Neuronal stem cell (in vitro differentiated cells): Measurements from ENCODE around the gene IL1B. TPM values are rescaled to one million over a fixed set of nuclear protein-coding genes. Genes with fewer than 3 reads are reported as not detected.
A peak's percentile ranks its signal among the peaks of the same experiment; 100 is the strongest.

ENCODE experiments used
- DNase-seq: peaks from one replicate; pipeline ENCODE4 v3.0.0-alpha.2; 2013; ENCODE audit warnings: low spot score
- H2AFZ ChIP-seq: one replicate; pipeline ENCODE4 v1.6.1; 2013; ENCODE audit warnings: mild to moderate bottlenecking, low read length, inconsistent platforms
- H2AK5ac ChIP-seq: 2 replicates; pipeline ENCODE4 v1.6.1; 2013; ENCODE audit warnings: low read depth, mild to moderate bottlenecking, inconsistent platforms, low read length, moderate library complexity, mixed read lengths
- H2BK120ac ChIP-seq: 2 replicates; pipeline ENCODE4 v1.6.1; 2013; ENCODE audit warnings: low read depth, mild to moderate bottlenecking, inconsistent platforms, low read length, moderate library complexity, mixed read lengths
- H2BK12ac ChIP-seq: one replicate; pipeline ENCODE4 v1.6.1; 2013; ENCODE audit warnings: low read length, inconsistent platforms
- H2BK15ac ChIP-seq: 2 replicates; pipeline ENCODE4 v1.6.1; 2013; ENCODE audit warnings: mild to moderate bottlenecking, low read length, inconsistent platforms, mixed read lengths
- H2BK5ac ChIP-seq: one replicate; pipeline ENCODE4 v1.6.1; 2013; ENCODE audit warnings: inconsistent platforms, mild to moderate bottlenecking, low read length, moderate library complexity
- H3K14ac ChIP-seq: one replicate; pipeline ENCODE4 v1.6.1; 2013; ENCODE audit warnings: low read length, inconsistent platforms
- H3K18ac ChIP-seq: 2 replicates; pipeline ENCODE4 v1.6.1; 2013; ENCODE audit warnings: low read length, inconsistent platforms
- H3K23ac ChIP-seq: 2 replicates; pipeline ENCODE4 v1.6.1; 2013; ENCODE audit warnings: low read depth, mild to moderate bottlenecking, mixed read lengths, low read length, inconsistent platforms; ENCODE audit not compliant: poor library complexity
- H3K27ac ChIP-seq: replicated peaks from 3 replicates; pipeline ENCODE4 v1.5.1; 2013; ENCODE audit warnings: low read length, inconsistent platforms
- H3K27me3 ChIP-seq, 3 experiments: 2 replicates each; pipeline ENCODE4 v1.6.1; 2013; ENCODE audit warnings: low read length in 3 of 3, mild to moderate bottlenecking in 2 of 3, inconsistent platforms in 1 of 3, low read depth in 1 of 3, mixed read lengths in 1 of 3, moderate library complexity in 1 of 3; ENCODE audit not compliant: control insufficient read depth in 3 of 3, insufficient read depth in 3 of 3
- H3K36me3 ChIP-seq, 2 donors: replicated peaks in 1 of 2; 2 replicates each; pipeline ENCODE4 v1.6.1; 2013; ENCODE audit warnings: low read length in 2 of 2; ENCODE audit not compliant: control insufficient read depth in 2 of 2, insufficient read depth in 2 of 2
- H3K4ac ChIP-seq: 2 replicates; pipeline ENCODE4 v1.6.1; 2013; ENCODE audit warnings: inconsistent platforms, mild to moderate bottlenecking, low read length, moderate library complexity
- H3K4me1 ChIP-seq, 2 donors: 1 replicate in 1 of 2; 2 replicates in 1 of 2; pipeline ENCODE4 v1.6.1; 2013; ENCODE audit warnings: low read length in 2 of 2, low read depth in 1 of 2; ENCODE audit not compliant: control insufficient read depth in 2 of 2, insufficient read depth in 1 of 2
- H3K4me2 ChIP-seq: one replicate; pipeline ENCODE4 v1.6.1; 2013; ENCODE audit warnings: mild to moderate bottlenecking, low read length, inconsistent platforms; ENCODE audit not compliant: insufficient read depth, poor library complexity, severe bottlenecking
- H3K4me3 ChIP-seq, 2 donors: 2 replicates each; pipeline ENCODE4 v1.5.1; 2013; ENCODE audit warnings: low read length in 2 of 2, mild to moderate bottlenecking in 2 of 2, inconsistent platforms in 1 of 2, moderate library complexity in 1 of 2
- H3K79me1 ChIP-seq: one replicate; pipeline ENCODE4 v1.6.1; 2013; ENCODE audit warnings: low read depth, mild to moderate bottlenecking, inconsistent platforms, low read length, moderate library complexity
- H3K9ac ChIP-seq: one replicate; pipeline ENCODE4 v1.6.1; 2013; ENCODE audit warnings: mild to moderate bottlenecking, low read depth, low read length, inconsistent platforms; ENCODE audit not compliant: poor library complexity
- H3K9me3 ChIP-seq, 2 donors: replicated peaks in 1 of 2; 2 replicates each; pipeline versions ENCODE3 to v1.6.1; 2013; ENCODE audit warnings: low read length in 2 of 2, mild to moderate bottlenecking in 2 of 2, inconsistent platforms in 1 of 2, low read depth in 1 of 2, mixed read lengths in 1 of 2, moderate library complexity in 1 of 2; ENCODE audit not compliant: control insufficient read depth in 2 of 2, insufficient read depth in 1 of 2
- H4K8ac ChIP-seq: one replicate; pipeline ENCODE4 v1.6.1; 2013; ENCODE audit warnings: low read depth, mild to moderate bottlenecking, inconsistent platforms, low read length, moderate library complexity
- H4K91ac ChIP-seq: one replicate; pipeline ENCODE4 v1.6.1; 2013; ENCODE audit warnings: low read length, low read depth, mild to moderate bottlenecking, inconsistent platforms; ENCODE audit not compliant: poor library complexity
- WGBS, 2 donors: extraction: QIAGEN DNeasy Blood & Tissue Kit; methylation state at CpG; one replicate each; pipeline ENCODE4 v1.1.7; 2013; ENCODE audit warnings: missing lambda C conversion rate in 2 of 2, mixed read lengths in 1 of 2; ENCODE audit not compliant: insufficient read length in 2 of 2, insufficient replicate concordance in 1 of 2; ENCODE audit errors: extremely low coverage in 2 of 2; 5-methylcytosine and 5-hydroxymethylcytosine counted together
- polyA plus RNA-seq, 2 experiments: library from polyadenylated mRNA; stranded (reverse); fragments of 200-250 nt; gene quantifications; one replicate each; pipeline ENCODE4 v1.2.3, GENCODE V29; 2013

Gene IL1B
- not detected for polyA plus RNA-seq (2013, experiment 1 of 2)
- not detected for polyA plus RNA-seq (2013, experiment 2 of 2)

GRCh38 chr2:112836695-112837117 lies at the start of gene IL1B:
IL1B (minus strand) TSS chr2:112836779; CDS start chr2:112836229, 550 bp downstream.
- no CpG with 5 or more reads among the region's 4 CpGs for WGBS, 2 donors

GRCh38 chr2:112886291-112886690 lies 49.7 kb upstream of the IL1B start:
- Histone ChIP-seq H3K36me3 (no peaks in the 10 kb centered on the region), H3K4me2 (no peak overlapping the region), H3K27me3 (peaks cover 0 to 3% (median 0%) of the 10 kb centered on the region in 3 experiments), H2AFZ (no peak overlapping the region), H3K79me1 (no peaks in the 10 kb centered on the region), H3K27ac (no peak overlapping the region), H3K4me3 (no peak overlapping the region), H3K9ac (no peak overlapping the region), H4K8ac (no peak overlapping the region), H3K9me3 (no peaks in the 10 kb centered on the region), H2AK5ac (no peak overlapping the region), H2BK12ac (no peak overlapping the region), H3K23ac (no peak overlapping the region), H3K4ac (no peak overlapping the region), H2BK120ac (no peak overlapping the region), H3K4me1 (peaks cover 0 to 1% of the 10 kb centered on the region in 2 donors), H2BK15ac (no peak overlapping the region), H3K18ac (no peak overlapping the region), H4K91ac (no peak overlapping the region), H3K14ac (no peak overlapping the region), H2BK5ac (no peak overlapping the region)
- no CpG with 5 or more reads among the region's 2 CpGs for WGBS, 2 donors
- DNase-seq, result no peak

More at GRCh38 chr2:112836695-112837117, at the start of gene IL1B:
- Histone ChIP-seq H3K18ac (no peak within 1 kb of the TSS), H3K23ac (no peak within 1 kb of the TSS), H3K4me1 (peaks cover 0 to 2% of the 10 kb centered on the region in 2 donors), H2AFZ (no peak within 1 kb of the TSS), H2BK5ac (no peak within 1 kb of the TSS), H3K79me1 (no peaks in the 10 kb centered on the region), H4K91ac (no peak within 1 kb of the TSS), H3K27ac (no peak within 1 kb of the TSS), H3K14ac (no peak within 1 kb of the TSS), H3K4me3 (no peak within 1 kb of the TSS), H2BK12ac (no peak within 1 kb of the TSS), H3K9ac (no peak within 1 kb of the TSS), H4K8ac (no peak within 1 kb of the TSS), H3K36me3 (no peaks in the 10 kb centered on the region), H2BK120ac (no peak within 1 kb of the TSS), H2AK5ac (no peak within 1 kb of the TSS), H3K9me3 (no peaks in the 10 kb centered on the region), H3K4me2 (no peak within 1 kb of the TSS), H3K4ac (no peak within 1 kb of the TSS), H2BK15ac (no peak within 1 kb of the TSS), H3K27me3 (peaks cover 0 to 5% (median 0%) of the 10 kb centered on the region in 3 experiments)
- DNase-seq, result no peak

GRCh38 chr2:112885506-112885902 lies 48.9 kb upstream of the IL1B start:
- peaks cover 0 to 2% of the 10 kb centered on the region in 2 donors for H3K4me1 ChIP-seq
- no peak overlapping the region for H3K18ac ChIP-seq
- H4K8ac ChIP-seq, result no peak overlapping the region
- no peaks in the 10 kb centered on the region for H3K36me3 ChIP-seq
- no peak overlapping the region for H3K4ac ChIP-seq
- H4K91ac ChIP-seq, result no peak overlapping the region
- H3K27ac ChIP-seq, result no peak overlapping the region
- no CpG with 5 or more reads among the region's 4 CpGs for WGBS, 2 donors
- H3K9me3 ChIP-seq, result no peaks in the 10 kb centered on the region
- H2AK5ac ChIP-seq, result no peak overlapping the region
- peaks cover 0 to 3% (median 0%) of the 10 kb centered on the region in 3 experiments for H3K27me3 ChIP-seq
- no peak overlapping the region for H3K4me3 ChIP-seq
- H2AFZ ChIP-seq, result no peak overlapping the region
- no peak overlapping the region for H2BK15ac ChIP-seq
- H3K23ac ChIP-seq, result no peak overlapping the region
- no peaks in the 10 kb centered on the region for H3K79me1 ChIP-seq
- no peak overlapping the region for H3K14ac ChIP-seq
- H3K4me2 ChIP-seq, result no peak overlapping the region
- no peak overlapping the region for H2BK12ac ChIP-seq
- H2BK5ac ChIP-seq, result no peak overlapping the region
- DNase-seq, result no peak
- no peak overlapping the region for H2BK120ac ChIP-seq
- no peak overlapping the region for H3K9ac ChIP-seq

- H2AFZ ChIP-seq, result no peak overlapping the region
- no peak overlapping the region for H2BK120ac ChIP-seq
- no peak overlapping the region for H2BK12ac ChIP-seq
- H3K36me3 ChIP-seq, result no peaks in the 10 kb centered on the region
- no peak overlapping the region for H4K8ac ChIP-seq
- no peak overlapping the region for H2AK5ac ChIP-seq
- no peak overlapping the region for H3K4me3 ChIP-seq
- no peak overlapping the region for H3K9ac ChIP-seq
- H3K9me3 ChIP-seq, result no peaks in the 10 kb centered on the region
- H2BK5ac ChIP-seq, result no peak overlapping the region
- no peak overlapping the region for H3K14ac ChIP-seq
- no peak overlapping the region for H3K27ac ChIP-seq
- peaks cover 0 to 3% (median 0%) of the 10 kb centered on the region in 3 experiments for H3K27me3 ChIP-seq
- H3K18ac ChIP-seq, result no peak overlapping the region
- H3K4ac ChIP-seq, result no peak overlapping the region
- peak; percentile 54 for DNase-seq
- H4K91ac ChIP-seq, result no peak overlapping the region
- no CpG with 5 or more reads among the region's 6 CpGs for WGBS, 2 donors
- no peak overlapping the region for H3K4me2 ChIP-seq
- H3K79me1 ChIP-seq, result no peaks in the 10 kb centered on the region
- peaks cover 0 to 2% of the 10 kb centered on the region in 2 donors for H3K4me1 ChIP-seq
- no peak overlapping the region for H3K23ac ChIP-seq
- H2BK15ac ChIP-seq, result no peak overlapping the region
Observed at GRCh38 chr2:112884869-112885505, 48.4 kb upstream of the IL1B start.
